WTC11 (cell line): ENCODE data around the gene RNF7. TPM values are rescaled to one million over a fixed set of nuclear protein-coding genes. Genes with fewer than 3 reads are reported as not detected.
"Not testable (repeated sequence)": the region's sequence is repeated elsewhere in the genome, so short reads cannot be mapped to it uniquely, and the experiment has no call there.

Source experiments
- ATAC-seq: fragments of 200-7000 bp; cut with Tn5 transposase; 2 replicates; pipeline ENCODE4 v1.10.0; 2021; ENCODE audit warnings: mild to moderate bottlenecking, moderate library complexity
- CTCF ChIA-PET: fragments of 300-600 bp; sonication (Branson Sonifier 250); formaldehyde crosslinking; loops from one replicate; lab custom pipeline; 2021; ENCODE audit warnings: antibody characterized with exemption; lab: Charles Lee
- POLR2A ChIA-PET: fragments of 350-600 bp; sonication (Branson Sonifier 250); formaldehyde crosslinking; loops from one replicate; lab custom pipeline; 2021; ENCODE audit warnings: antibody characterized with exemption; lab: Charles Lee
- DNase-seq: peaks from one replicate; pipeline ENCODE4 v3.0.0; 2021; ENCODE audit warnings: low spot score
- H3K27ac Mint-ChIP-seq: 2 replicates; pipeline ENCODE4 v1.8.0; 2021; ENCODE audit warnings: mixed read lengths
- H3K27me3 Mint-ChIP-seq: 2 replicates; pipeline ENCODE4 v1.8.0; 2021; ENCODE audit warnings: low read depth, mild to moderate bottlenecking, moderate library complexity, mixed read lengths
- H3K36me3 Mint-ChIP-seq: 2 replicates; pipeline ENCODE4 v1.8.0; 2021; ENCODE audit warnings: mixed read lengths
- H3K4me1 Mint-ChIP-seq: 2 replicates; pipeline ENCODE4 v1.8.0; 2022; ENCODE audit warnings: mixed read lengths
- H3K4me3 Mint-ChIP-seq: 2 replicates; pipeline ENCODE4 v1.8.0; 2021; ENCODE audit warnings: mild to moderate bottlenecking, moderate library complexity, mixed read lengths
- H3K9me3 Mint-ChIP-seq: 2 replicates; pipeline ENCODE4 v1.8.0; 2021; ENCODE audit warnings: mixed read lengths
- ATF6 ChIP-seq: sonication (generic); formaldehyde crosslinking; IDR thresholded peaks from 2 replicates; pipeline ENCODE4 v1.8.1; 2023; ENCODE audit warnings: mild to moderate bottlenecking, missing genetic modification reagents
- CREM ChIP-seq: sonication (generic); formaldehyde crosslinking; IDR thresholded peaks from 2 replicates; pipeline ENCODE4 v1.8.1; 2022; ENCODE audit warnings: mild to moderate bottlenecking, missing genetic modification reagents, moderate library complexity
- CTCF ChIP-seq: fragments of 200-600 bp; IDR thresholded peaks from 2 replicates; pipeline ENCODE4 v1.8.0; 2022; ENCODE audit warnings: antibody characterized with exemption
- E2F1 ChIP-seq: sonication (generic); formaldehyde crosslinking; IDR thresholded peaks from 2 replicates; pipeline ENCODE4 v1.8.0; 2022; ENCODE audit warnings: mild to moderate bottlenecking, missing genetic modification reagents
- ESRRA ChIP-seq: sonication (generic); formaldehyde crosslinking; IDR thresholded peaks from 2 replicates; pipeline ENCODE4 v1.8.1; 2022; ENCODE audit warnings: mild to moderate bottlenecking, missing genetic modification reagents, borderline replicate concordance
- GTF2I ChIP-seq: fragments of 250-450 bp; sonication (Bioruptor Pico); conservative IDR thresholded peaks from 2 replicates; pipeline ENCODE4 v1.4.0; 2021; ENCODE audit warnings: mild to moderate bottlenecking
- HMGA2 ChIP-seq: fragments of 250-450 bp; sonication (Bioruptor Pico); IDR thresholded peaks from 2 replicates; pipeline ENCODE4 v1.4.0; 2021; ENCODE audit warnings: mild to moderate bottlenecking, moderate library complexity
- IRF1 ChIP-seq: sonication (generic); formaldehyde crosslinking; IDR thresholded peaks from 2 replicates; pipeline ENCODE4 v1.8.0; 2023; ENCODE audit warnings: missing genetic modification reagents
- NFATC4 ChIP-seq: fragments of 250-450 bp; sonication (Bioruptor Pico); IDR thresholded peaks from 2 replicates; pipeline ENCODE4 v1.9.0; 2021; ENCODE audit warnings: mild to moderate bottlenecking
- PRRX2 ChIP-seq: fragments of 250-450 bp; sonication (Bioruptor Pico); IDR thresholded peaks from 2 replicates; pipeline ENCODE4 v1.8.0; 2021; ENCODE audit warnings: mild to moderate bottlenecking
- SOX15 ChIP-seq: fragments of 250-450 bp; sonication (Bioruptor Pico); IDR thresholded peaks from 2 replicates; pipeline ENCODE4 v1.9.0; 2021; ENCODE audit warnings: mild to moderate bottlenecking
- TEAD1 ChIP-seq: sonication (generic); formaldehyde crosslinking; IDR thresholded peaks from 2 replicates; pipeline ENCODE4 v1.8.0; 2022; ENCODE audit warnings: mild to moderate bottlenecking, missing genetic modification reagents
- ZNF219 ChIP-seq: sonication (generic); formaldehyde crosslinking; IDR thresholded peaks from 2 replicates; pipeline ENCODE4 v1.8.0; 2023; ENCODE audit warnings: missing genetic modification reagents, mild to moderate bottlenecking, borderline replicate concordance
- ZNF232 ChIP-seq: sonication (generic); formaldehyde crosslinking; IDR thresholded peaks from 2 replicates; pipeline ENCODE4 v1.8.0; 2022; ENCODE audit warnings: mild to moderate bottlenecking, missing genetic modification reagents
- total RNA-seq: library from RNA; stranded (reverse); gene quantifications from 3 replicates; pipeline ENCODE4 v1.2.3, GENCODE V29; 2021
- TF ChIP-seq, protein P1 (sequence below): fragments of 250-450 bp; sonication (Bioruptor Pico); IDR thresholded peaks from 2 replicates; pipeline ENCODE4 v1.9.0; 2021; ENCODE audit warnings: mild to moderate bottlenecking
- TF ChIP-seq, protein P2 (sequence below): sonication (generic); formaldehyde crosslinking; IDR thresholded peaks from 2 replicates; pipeline ENCODE4 v1.8.1; 2022; ENCODE audit warnings: low read depth, mild to moderate bottlenecking, moderate library complexity, missing genetic modification reagents, borderline replicate concordance
- TF ChIP-seq, protein P3 (sequence below): fragments of 250-450 bp; sonication (Bioruptor Pico); IDR thresholded peaks from 2 replicates; pipeline ENCODE4 v2.1.2; 2022; ENCODE audit warnings: mild to moderate bottlenecking, moderate library complexity
- TF ChIP-seq, protein P4 (sequence below): sonication (generic); formaldehyde crosslinking; IDR thresholded peaks from 2 replicates; pipeline ENCODE4 v1.8.0; 2022; ENCODE audit warnings: mild to moderate bottlenecking, missing genetic modification reagents

Gene RNF7
- total RNA-seq, 1 experiment from 2014 or later = 133 TPM

GRCh38 chr3:141699897-141700296 is 38.2 kb upstream of the RNF7 start:
- DNase-seq = no peak
- POLR2A ChIA-PET = no interaction called here
- Mint-ChIP-seq H3K9me3 (peaks cover 5% of the 10 kb centered on the region), H3K27me3 (no peaks in the 10 kb centered on the region), H3K27ac (no peak overlapping the region), H3K4me3 (no peak overlapping the region), H3K4me1 (peaks cover 4% of the 10 kb centered on the region; the same call in 1 of the 2 replicates), H3K36me3 (no peaks in the 10 kb centered on the region)
- TF ChIP-seq CTCF (no peak), TEAD1 (CRISPR knock-in tag) (no peak), ESRRA (no peak), CREM (CRISPR knock-in tag) (no peak), ZNF232 (no peak), PRRX2 (no peak), E2F1 (CRISPR knock-in tag) (no peak), ATF6 (CRISPR knock-in tag) (no peak), GTF2I (CRISPR knock-in tag) (no peak), IRF1 (CRISPR knock-in tag) (no peak), NFATC4 (CRISPR knock-in tag) (no peak), ZNF219 (no peak), HMGA2 (no peak), SOX15 (CRISPR knock-in tag) (no peak)
- TF ChIP-seq, protein P1, sequence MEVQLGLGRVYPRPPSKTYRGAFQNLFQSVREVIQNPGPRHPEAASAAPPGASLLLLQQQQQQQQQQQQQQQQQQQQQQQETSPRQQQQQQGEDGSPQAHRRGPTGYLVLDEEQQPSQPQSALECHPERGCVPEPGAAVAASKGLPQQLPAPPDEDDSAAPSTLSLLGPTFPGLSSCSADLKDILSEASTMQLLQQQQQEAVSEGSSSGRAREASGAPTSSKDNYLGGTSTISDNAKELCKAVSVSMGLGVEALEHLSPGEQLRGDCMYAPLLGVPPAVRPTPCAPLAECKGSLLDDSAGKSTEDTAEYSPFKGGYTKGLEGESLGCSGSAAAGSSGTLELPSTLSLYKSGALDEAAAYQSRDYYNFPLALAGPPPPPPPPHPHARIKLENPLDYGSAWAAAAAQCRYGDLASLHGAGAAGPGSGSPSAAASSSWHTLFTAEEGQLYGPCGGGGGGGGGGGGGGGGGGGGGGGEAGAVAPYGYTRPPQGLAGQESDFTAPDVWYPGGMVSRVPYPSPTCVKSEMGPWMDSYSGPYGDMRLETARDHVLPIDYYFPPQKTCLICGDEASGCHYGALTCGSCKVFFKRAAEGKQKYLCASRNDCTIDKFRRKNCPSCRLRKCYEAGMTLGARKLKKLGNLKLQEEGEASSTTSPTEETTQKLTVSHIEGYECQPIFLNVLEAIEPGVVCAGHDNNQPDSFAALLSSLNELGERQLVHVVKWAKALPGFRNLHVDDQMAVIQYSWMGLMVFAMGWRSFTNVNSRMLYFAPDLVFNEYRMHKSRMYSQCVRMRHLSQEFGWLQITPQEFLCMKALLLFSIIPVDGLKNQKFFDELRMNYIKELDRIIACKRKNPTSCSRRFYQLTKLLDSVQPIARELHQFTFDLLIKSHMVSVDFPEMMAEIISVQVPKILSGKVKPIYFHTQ = no peak
- TF ChIP-seq, protein P2, sequence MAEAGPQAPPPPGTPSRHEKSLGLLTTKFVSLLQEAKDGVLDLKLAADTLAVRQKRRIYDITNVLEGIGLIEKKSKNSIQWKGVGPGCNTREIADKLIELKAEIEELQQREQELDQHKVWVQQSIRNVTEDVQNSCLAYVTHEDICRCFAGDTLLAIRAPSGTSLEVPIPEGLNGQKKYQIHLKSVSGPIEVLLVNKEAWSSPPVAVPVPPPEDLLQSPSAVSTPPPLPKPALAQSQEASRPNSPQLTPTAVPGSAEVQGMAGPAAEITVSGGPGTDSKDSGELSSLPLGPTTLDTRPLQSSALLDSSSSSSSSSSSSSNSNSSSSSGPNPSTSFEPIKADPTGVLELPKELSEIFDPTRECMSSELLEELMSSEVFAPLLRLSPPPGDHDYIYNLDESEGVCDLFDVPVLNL (CRISPR knock-in tag) = no peak
- TF ChIP-seq, protein P3, sequence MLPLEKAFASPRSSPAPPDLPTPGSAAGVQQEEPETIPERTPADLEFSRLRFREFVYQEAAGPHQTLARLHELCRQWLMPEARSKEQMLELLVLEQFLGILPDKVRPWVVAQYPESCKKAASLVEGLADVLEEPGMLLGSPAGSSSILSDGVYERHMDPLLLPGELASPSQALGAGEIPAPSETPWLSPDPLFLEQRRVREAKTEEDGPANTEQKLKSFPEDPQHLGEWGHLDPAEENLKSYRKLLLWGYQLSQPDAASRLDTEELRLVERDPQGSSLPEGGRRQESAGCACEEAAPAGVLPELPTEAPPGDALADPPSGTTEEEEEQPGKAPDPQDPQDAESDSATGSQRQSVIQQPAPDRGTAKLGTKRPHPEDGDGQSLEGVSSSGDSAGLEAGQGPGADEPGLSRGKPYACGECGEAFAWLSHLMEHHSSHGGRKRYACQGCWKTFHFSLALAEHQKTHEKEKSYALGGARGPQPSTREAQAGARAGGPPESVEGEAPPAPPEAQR = no peak
- TF ChIP-seq, protein P4, sequence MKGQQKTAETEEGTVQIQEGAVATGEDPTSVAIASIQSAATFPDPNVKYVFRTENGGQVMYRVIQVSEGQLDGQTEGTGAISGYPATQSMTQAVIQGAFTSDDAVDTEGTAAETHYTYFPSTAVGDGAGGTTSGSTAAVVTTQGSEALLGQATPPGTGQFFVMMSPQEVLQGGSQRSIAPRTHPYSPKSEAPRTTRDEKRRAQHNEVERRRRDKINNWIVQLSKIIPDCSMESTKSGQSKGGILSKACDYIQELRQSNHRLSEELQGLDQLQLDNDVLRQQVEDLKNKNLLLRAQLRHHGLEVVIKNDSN (CRISPR knock-in tag) = no peak
- CTCF ChIA-PET = no interaction called here
- no peak for ATAC-seq

DNA sequence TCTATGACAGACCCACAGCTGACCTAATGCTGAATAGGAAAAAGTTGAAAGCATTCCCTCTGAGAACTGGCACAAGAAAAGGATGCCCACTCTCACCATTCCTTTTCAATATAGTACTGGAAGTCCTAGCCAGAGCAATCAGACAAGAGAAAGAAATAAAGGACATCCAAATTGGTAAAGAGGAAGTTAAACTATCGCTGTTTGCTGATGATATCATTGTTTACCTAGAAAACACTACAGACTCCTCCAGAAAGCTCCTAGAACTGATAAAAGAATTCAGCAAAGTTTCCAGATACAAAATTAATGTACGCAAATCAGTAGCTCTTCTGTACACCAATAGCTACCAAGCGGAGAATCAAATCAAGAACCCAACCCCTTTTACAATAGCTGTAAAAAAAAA is 34.7 kb upstream of the RNF7 start:
- DNase-seq, ATAC-seq, H3K36me3 Mint-ChIP-seq, POLR2A ChIA-PET, H3K27ac Mint-ChIP-seq, H3K27me3 Mint-ChIP-seq, H3K9me3 Mint-ChIP-seq, H3K4me3 Mint-ChIP-seq, H3K4me1 Mint-ChIP-seq, CTCF ChIA-PET: not testable (repeated sequence)
